ENCODE measurements around the gene GOLGA5. TPM values are rescaled to one million over a fixed set of nuclear protein-coding genes. Genes with fewer than 3 reads are reported as not detected.

GOLGA5 gene
- total RNA-seq, 6 experiments from 2014 or later, result 20.0 to 35.6 (median 28.8) TPM

DNA sequence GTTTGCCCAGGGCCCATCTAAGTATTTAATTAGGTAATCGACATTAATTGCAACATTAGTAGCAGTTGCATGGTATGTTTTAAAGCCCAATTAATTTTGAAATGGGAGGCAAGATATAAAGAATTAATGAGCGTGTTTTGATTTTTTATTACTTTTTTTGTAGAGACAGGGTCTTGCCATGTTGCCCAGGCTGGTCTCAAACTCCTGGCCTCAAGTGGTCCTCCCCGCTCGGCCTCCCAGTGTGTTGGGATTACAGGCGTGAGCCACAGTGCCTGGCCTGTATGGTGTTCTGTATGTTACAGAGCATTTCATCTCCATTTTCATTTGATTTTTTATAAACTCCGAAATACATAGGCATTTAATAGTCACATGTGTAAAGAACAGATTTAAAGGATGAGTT lies 856 bp downstream of the GOLGA5 start:
- Histone ChIP-seq H3K9me3 (no peaks in the 10 kb centered on the region), H3K36me3 (peaks cover 0 to 5% (median 0%) of the 10 kb centered on the region in 4 donors), H3K27me3 (no peaks in the 10 kb centered on the region), H3K4me3 (peak overlapping the region; percentile 81 to 97 (median 96)), H3K27ac (peak overlapping the region; percentile 80 to 90 (median 86)), H3K4me1 (peaks cover 0 to 38% (median 10%) of the 10 kb centered on the region in 4 donors)
- intact Hi-C loops (cut with DNase I), result no loop called here
- DNase-seq, result no peak
- TF ChIP-seq POLR2A (IDR thresholded peaks at IDR 0.05), result no peak
- TF ChIP-seq, protein P1, sequence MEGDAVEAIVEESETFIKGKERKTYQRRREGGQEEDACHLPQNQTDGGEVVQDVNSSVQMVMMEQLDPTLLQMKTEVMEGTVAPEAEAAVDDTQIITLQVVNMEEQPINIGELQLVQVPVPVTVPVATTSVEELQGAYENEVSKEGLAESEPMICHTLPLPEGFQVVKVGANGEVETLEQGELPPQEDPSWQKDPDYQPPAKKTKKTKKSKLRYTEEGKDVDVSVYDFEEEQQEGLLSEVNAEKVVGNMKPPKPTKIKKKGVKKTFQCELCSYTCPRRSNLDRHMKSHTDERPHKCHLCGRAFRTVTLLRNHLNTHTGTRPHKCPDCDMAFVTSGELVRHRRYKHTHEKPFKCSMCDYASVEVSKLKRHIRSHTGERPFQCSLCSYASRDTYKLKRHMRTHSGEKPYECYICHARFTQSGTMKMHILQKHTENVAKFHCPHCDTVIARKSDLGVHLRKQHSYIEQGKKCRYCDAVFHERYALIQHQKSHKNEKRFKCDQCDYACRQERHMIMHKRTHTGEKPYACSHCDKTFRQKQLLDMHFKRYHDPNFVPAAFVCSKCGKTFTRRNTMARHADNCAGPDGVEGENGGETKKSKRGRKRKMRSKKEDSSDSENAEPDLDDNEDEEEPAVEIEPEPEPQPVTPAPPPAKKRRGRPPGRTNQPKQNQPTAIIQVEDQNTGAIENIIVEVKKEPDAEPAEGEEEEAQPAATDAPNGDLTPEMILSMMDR (IDR thresholded peaks at IDR 0.05), result no peak
- no peak for ATAC-seq
- WGBS (ENCODE audit: insufficient coverage, low coverage, low lambda C conversion rate, missing lambda C conversion rate), result 39% methylated on average over 6 of the region's 6 CpGs

DNA sequence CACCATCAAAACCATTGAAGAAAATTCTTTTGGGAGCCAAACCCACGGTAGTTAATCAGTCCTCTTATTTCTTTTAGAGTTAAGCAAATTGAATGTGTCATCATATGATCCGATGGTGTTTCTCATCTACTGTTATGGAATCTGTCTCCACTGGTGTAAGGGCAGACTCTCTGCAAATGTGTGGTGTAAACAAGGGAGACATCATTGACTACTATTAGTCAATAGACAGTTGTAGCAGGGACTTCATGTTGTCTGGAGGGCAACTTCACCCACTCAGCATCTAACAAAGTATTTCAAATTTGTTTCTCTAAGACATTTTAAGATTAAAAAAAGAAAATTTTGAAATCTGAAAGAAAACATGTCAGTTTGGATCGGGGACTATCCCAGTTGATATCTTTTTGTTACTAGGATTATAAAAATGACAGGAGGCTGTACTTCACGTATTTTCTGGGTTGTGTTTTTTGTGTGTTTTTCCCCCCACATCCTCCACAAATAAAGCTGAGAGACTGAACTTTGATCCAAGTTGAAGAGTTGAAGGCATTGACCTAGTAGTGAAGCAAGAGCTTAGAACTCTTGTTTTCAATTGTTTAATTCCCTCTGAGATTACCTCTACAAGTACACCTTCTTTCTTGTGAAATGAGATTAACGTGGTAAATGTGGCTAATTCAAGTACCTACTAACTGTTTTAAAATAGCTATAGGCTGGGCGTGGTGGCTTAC lies 4.0 kb downstream of the GOLGA5 start:
- Histone ChIP-seq H3K27me3 (no peaks in the 10 kb centered on the region), H3K4me3 (peak overlapping the region in 2 of 3 donors; percentile 14 to 22), H3K36me3 (peaks cover 0 to 5% (median under 1%) of the 10 kb centered on the region in 4 donors), H3K27ac (peak overlapping the region in 2 of 3 donors; percentile 60 to 76), H3K9me3 (no peaks in the 10 kb centered on the region), H3K4me1 (peaks cover 0 to 54% (median 16%) of the 10 kb centered on the region in 4 donors)
- peak in 3 of 4 donors; percentile 4 to 28 (median 16) for ATAC-seq
- WGBS (ENCODE audit: insufficient coverage, low coverage, low lambda C conversion rate, missing lambda C conversion rate), result 37% methylated on average over 6 of the region's 6 CpGs
- no peak for DNase-seq
- intact Hi-C loops (cut with DNase I), result no loop called here
- TF ChIP-seq, protein P1 (IDR thresholded peaks at IDR 0.05), result no peak
- no peak for TF ChIP-seq POLR2A (IDR thresholded peaks at IDR 0.05)

DNA sequence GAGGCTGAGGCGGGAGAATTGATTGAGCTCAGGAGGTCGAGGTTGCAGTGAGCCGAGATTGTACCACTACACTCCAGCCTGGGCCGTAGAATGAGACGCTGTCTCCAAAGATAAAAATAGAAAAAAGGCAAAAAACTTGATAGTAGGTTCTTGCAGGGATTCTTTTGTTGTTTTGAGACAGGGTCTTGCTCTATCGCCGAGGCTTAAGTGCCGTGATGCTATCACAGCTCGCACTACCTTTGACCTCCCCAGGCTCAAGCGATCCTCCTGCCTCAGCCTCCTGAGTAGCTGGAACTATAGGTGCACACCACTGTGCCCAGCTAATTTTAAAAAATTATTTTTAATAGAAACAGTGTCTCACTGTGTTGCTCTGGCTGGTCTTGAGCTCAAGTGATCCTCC lies 4.7 kb downstream of the GOLGA5 start:
- WGBS (ENCODE audit: insufficient coverage, low coverage, low lambda C conversion rate, missing lambda C conversion rate), result 49% methylated on average over 7 of the region's 10 CpGs
- peak overlapping the region in 2 of 3 donors; percentile 14 to 22 for H3K4me3 ChIP-seq
- H3K36me3 ChIP-seq, result peaks cover 0 to 5% (median 1%) of the 10 kb centered on the region in 4 donors
- H3K27me3 ChIP-seq, result no peaks in the 10 kb centered on the region
- peaks cover 0 to 54% (median 16%) of the 10 kb centered on the region in 4 donors for H3K4me1 ChIP-seq
- intact Hi-C loops (cut with DNase I), result no loop called here
- ATAC-seq (no peak), DNase-seq (no peak)
- TF ChIP-seq POLR2A (IDR thresholded peaks at IDR 0.05), result no peak
- TF ChIP-seq, protein P1 (IDR thresholded peaks at IDR 0.05), result no peak
- peak overlapping the region in 2 of 3 donors; percentile 60 to 76 for H3K27ac ChIP-seq
- H3K9me3 ChIP-seq, result no peaks in the 10 kb centered on the region

DNA sequence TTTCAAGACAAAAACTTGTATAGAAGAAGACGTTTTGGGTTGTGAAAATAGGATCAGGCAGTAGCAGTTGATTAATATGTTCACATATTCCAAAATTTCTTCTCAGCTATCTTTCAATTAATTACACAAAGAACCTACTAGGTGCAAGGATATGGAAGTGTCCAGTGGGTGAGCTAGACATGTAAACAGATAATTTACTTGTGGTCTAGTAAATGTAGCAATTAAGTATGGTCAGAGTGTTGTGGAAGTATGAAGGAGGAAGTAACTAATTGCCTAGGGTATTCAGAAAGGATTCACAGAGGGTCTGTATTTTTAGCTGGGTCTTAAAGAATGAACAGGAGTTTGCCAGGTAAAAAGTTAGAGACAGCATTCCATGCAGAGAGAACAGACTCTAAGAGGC lies 5.9 kb downstream of the GOLGA5 start:
- WGBS (ENCODE audit: insufficient coverage, low coverage, low lambda C conversion rate, missing lambda C conversion rate), result 77% methylated on average over 1 of the region's 1 CpG
- intact Hi-C loops (cut with DNase I), result no loop called here

More for the DNA sequence above, 5.9 kb downstream of the GOLGA5 start:
- Histone ChIP-seq H3K4me1 (peaks cover 0 to 53% (median 16%) of the 10 kb centered on the region in 4 donors), H3K27me3 (no peaks in the 10 kb centered on the region), H3K9me3 (no peaks in the 10 kb centered on the region), H3K27ac (peak overlapping the region in 1 of 3 donors; percentile 10), H3K4me3 (no peak overlapping the region), H3K36me3 (peaks cover 0 to 5% (median 1%) of the 10 kb centered on the region in 4 donors)
- DNase-seq (no peak), ATAC-seq (no peak)
- no peak for TF ChIP-seq POLR2A (IDR thresholded peaks at IDR 0.05)
- TF ChIP-seq, protein P1 (IDR thresholded peaks at IDR 0.05), result no peak

All from right lobe of liver (tissue), 6 donors.